Neutrophil (primary cell): ENCODE measurements around the gene TTC38.
"Not testable (repeated sequence)": the region's sequence is repeated elsewhere in the genome, so short reads cannot be mapped to it uniquely, and the experiment has no call there.

Source experiments
- H3K27ac ChIP-seq: fragments of 200-600 bp; sonication (generic); 2 replicates; pipeline ENCODE4 v1.5.1; 2016; ENCODE audit warnings: mild to moderate bottlenecking, moderate library complexity
- H3K27me3 ChIP-seq: fragments of 200-600 bp; sonication (generic); 2 replicates; pipeline ENCODE4 v1.6.0; 2016; ENCODE audit warnings: mild to moderate bottlenecking
- H3K36me3 ChIP-seq: fragments of 200-600 bp; sonication (generic); 2 replicates; pipeline ENCODE4 v1.5.1; 2017
- H3K4me1 ChIP-seq, 2 experiments: fragments of 200-600 bp in 1 of 2; sonication (generic) in 1 of 2; 1 replicate in 1 of 2; 2 replicates in 1 of 2; pipeline versions ENCODE4 v1.5.1 to v1.6.1; 2013 to 2016; ENCODE audit warnings: low read depth in 1 of 2, low read length in 1 of 2, mild to moderate bottlenecking in 1 of 2, moderate library complexity in 1 of 2; ENCODE audit not compliant: control insufficient read depth in 1 of 2, insufficient read depth in 1 of 2
- H3K4me3 ChIP-seq, 2 experiments: fragments of 200-600 bp in 1 of 2; sonication (generic) in 1 of 2; 1 replicate in 1 of 2; 2 replicates in 1 of 2; pipeline ENCODE4 v1.5.1; 2013 to 2016; ENCODE audit warnings: low read depth in 1 of 2, low read length in 1 of 2, mild to moderate bottlenecking in 1 of 2, moderate library complexity in 1 of 2
- H3K9me3 ChIP-seq: fragments of 200-600 bp; sonication (generic); 2 replicates; pipeline ENCODE4 v1.5.1; 2016
- TF ChIP-seq, protein P1 (sequence below): fragments of 200-600 bp; sonication (generic); IDR thresholded peaks from 2 replicates; pipeline ENCODE4 v1.5.1; 2016; ENCODE audit warnings: antibody characterized with exemption

The TTC38 gene

DNA sequence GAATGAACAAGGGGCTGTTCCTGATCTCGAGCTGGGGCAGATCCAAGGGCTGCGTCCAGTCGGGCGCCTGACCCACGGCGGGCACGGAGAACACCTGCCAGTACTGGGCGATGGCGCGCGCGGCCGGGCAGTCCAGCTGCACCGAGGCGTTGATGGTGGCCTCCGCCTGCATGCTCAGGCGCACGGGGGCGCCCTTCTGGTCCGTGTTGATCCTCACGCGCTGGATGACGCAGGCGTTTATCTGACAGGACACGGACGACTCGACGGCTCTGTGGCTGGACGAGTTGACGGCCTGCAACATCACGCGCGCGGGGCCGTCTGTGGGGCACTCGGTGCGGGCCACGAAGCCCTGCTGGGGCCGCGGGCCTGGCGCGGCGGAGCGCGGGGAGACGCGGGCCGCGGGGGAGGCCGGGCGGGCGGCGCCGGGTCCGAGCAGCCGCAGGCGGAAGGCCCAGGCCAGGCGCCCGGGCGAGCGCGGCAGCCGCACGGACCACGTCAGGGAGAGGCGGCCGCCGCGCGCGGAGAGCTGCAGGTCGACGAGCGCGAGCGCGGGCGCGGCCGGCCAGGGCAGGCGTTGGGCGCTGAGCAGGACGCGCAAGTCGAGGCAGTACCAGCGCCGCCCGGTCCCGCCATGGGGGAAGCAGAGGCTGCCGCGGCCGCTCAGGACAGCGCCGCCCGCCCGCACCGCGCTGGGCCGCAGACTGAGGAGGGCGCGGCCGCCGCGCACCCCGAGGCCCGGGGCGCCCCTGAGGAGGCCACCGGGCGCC lies 5.2 kb upstream of the TTC38 start:
- Histone ChIP-seq H3K27ac (peak overlapping the region; percentile 83), H3K4me3 (peak overlapping the region; percentile 59), H3K36me3 (no peaks in the 10 kb centered on the region), H3K4me1 (peaks cover 40 to 45% of the 10 kb centered on the region in 2 experiments), H3K27me3 (peaks cover 23% of the 10 kb centered on the region), H3K9me3 (no peaks in the 10 kb centered on the region)
- TF ChIP-seq, protein P1, sequence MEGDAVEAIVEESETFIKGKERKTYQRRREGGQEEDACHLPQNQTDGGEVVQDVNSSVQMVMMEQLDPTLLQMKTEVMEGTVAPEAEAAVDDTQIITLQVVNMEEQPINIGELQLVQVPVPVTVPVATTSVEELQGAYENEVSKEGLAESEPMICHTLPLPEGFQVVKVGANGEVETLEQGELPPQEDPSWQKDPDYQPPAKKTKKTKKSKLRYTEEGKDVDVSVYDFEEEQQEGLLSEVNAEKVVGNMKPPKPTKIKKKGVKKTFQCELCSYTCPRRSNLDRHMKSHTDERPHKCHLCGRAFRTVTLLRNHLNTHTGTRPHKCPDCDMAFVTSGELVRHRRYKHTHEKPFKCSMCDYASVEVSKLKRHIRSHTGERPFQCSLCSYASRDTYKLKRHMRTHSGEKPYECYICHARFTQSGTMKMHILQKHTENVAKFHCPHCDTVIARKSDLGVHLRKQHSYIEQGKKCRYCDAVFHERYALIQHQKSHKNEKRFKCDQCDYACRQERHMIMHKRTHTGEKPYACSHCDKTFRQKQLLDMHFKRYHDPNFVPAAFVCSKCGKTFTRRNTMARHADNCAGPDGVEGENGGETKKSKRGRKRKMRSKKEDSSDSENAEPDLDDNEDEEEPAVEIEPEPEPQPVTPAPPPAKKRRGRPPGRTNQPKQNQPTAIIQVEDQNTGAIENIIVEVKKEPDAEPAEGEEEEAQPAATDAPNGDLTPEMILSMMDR: peak; percentile 66

DNA sequence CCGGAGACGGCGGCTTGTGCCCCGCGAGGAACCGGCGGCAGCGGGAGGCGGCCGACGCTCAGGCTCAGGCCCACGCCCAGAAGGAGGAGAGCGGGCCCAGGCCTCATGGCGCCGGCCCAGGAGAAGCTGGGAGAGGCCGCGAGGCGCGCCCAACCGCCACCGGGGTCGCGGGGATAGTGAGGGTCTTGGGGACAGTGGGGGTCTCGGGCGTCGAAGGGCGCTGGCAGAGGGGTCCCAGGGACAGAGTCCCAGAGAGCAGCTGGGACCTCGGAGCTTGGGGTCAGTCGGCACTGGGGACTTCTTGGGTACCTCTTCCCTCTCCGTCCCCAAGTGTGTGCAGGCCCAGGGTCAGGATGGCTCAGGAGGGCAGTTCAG lies 4.6 kb upstream of the TTC38 start, which contains the start of gene PKDREJ:
TSS of gene PKDREJ (minus strand) at position 128 of the 375 bp plus-strand sequence. CDS start at position 107, 21 bp downstream.
- peak within 1 kb of the TSS; percentile 59 for H3K4me3 ChIP-seq
- H3K9me3 ChIP-seq: no peaks in the 10 kb centered on the region
- peak within 1 kb of the TSS; percentile 83 for H3K27ac ChIP-seq
- TF ChIP-seq, protein P1: no peak
- peaks cover 23% of the 10 kb centered on the region for H3K27me3 ChIP-seq
- peaks cover 42 to 47% of the 10 kb centered on the region in 2 experiments for H3K4me1 ChIP-seq
- H3K36me3 ChIP-seq: no peaks in the 10 kb centered on the region

DNA sequence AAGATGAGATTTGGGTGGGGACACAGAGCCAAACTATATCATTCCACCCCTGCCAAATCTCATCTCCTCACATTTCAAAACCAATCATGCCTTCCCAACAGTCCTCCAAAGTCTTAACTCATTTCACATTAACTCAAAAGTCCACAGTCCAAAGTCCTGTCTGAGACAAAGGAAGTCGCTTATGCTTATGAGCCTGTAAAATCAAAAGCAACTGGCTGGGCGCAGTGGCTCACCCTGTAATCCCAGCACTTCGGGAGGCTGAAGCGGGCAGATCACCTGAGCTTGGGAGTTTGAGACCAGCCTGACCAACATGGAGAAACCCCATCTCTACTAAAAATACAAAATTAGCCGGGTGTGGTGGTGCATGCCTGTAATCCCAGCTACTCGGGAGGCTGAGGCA lies 3.3 kb upstream of the TTC38 start:
- H3K9me3 ChIP-seq, H3K4me3 ChIP-seq: not testable (repeated sequence)
- peaks cover 23% of the 10 kb centered on the region for H3K27me3 ChIP-seq

DNA sequence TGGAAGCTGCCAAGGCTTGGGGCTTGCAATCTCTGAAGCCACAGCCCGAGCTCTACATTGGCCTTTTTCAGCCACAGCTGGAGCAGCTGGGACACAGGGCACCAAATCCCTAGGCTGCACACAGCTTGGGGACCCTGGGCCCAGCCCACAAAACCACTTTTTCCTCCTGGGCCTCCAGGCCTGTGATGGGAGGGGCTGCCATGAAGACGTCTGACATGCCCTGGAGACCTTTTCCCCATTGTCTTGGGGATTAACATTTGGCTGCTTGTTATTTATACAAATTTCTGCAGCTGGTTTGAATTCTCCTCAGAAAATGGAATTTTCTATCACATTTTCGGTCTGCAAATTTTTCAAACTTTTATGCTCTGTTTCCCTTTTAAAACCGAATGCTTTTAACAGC lies 2.2 kb upstream of the TTC38 start:
- H3K4me1 ChIP-seq: peaks cover 27 to 33% of the 10 kb centered on the region in 2 experiments
- H3K36me3 ChIP-seq, H3K4me3 ChIP-seq, H3K27ac ChIP-seq, H3K9me3 ChIP-seq: not testable (repeated sequence)
- peaks cover 23% of the 10 kb centered on the region for H3K27me3 ChIP-seq

More for the DNA sequence above, 3.3 kb upstream of the TTC38 start:
- not testable (repeated sequence) for H3K36me3 ChIP-seq, H3K27ac ChIP-seq
- peaks cover 33 to 42% of the 10 kb centered on the region in 2 experiments for H3K4me1 ChIP-seq

DNA sequence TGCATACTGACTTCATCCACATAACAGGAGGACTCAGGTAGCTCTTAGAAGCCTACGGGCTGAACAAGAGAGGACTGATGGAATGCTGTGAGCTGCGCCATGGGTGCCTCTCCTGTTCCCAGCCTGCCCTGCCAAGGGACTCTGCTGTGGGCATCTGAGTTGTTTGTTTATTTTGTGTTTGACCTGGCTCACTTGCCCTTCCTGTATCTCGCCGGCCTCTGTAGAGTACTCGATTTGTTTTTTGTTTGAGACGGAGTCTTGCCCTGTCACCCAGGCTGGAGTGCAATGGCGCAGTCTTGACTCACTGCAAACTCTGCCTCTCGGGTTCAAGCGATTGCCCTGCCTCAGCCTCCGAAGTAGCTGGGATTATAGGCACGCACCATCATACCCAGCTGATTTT lies 1.8 kb downstream of the TTC38 start:
- Histone ChIP-seq H3K27ac (no peak overlapping the region), H3K36me3 (peaks cover 26% of the 10 kb centered on the region), H3K4me3 (no peak overlapping the region), H3K4me1 (peaks cover 13 to 16% of the 10 kb centered on the region in 2 experiments), H3K27me3 (no peaks in the 10 kb centered on the region), H3K9me3 (no peaks in the 10 kb centered on the region)
- TF ChIP-seq, protein P1: no peak

DNA sequence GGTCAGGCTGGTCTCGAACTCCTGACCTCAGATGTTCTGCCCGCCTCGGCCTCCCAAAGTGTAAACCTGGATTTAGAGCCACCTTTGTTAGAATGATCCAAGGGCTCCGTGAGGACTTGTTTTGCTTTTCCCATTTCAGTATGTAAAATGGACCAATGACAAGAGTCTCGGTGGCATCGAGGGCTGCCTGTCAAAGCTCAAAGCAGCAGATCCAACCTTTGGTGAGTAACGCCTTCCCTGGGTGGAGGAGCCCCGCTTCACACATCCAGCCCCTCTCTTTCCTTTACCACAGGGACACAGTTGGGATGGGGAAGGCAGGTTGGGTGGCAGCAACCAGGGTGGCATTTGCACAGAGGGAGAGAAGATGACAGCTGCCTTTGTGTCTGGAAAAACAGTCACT lies 4.4 kb downstream of the TTC38 start:
- TF ChIP-seq, protein P1: no peak
- Histone ChIP-seq H3K36me3 (peaks cover 46% of the 10 kb centered on the region), H3K9me3 (no peaks in the 10 kb centered on the region), H3K27me3 (no peaks in the 10 kb centered on the region), H3K27ac (no peak overlapping the region), H3K4me3 (no peak overlapping the region), H3K4me1 (peaks cover 10 to 16% of the 10 kb centered on the region in 2 experiments)
